OCI-LY7 (cell line): Measurements from ENCODE around the gene SLC17A2. TPM values are rescaled to one million over a fixed set of nuclear protein-coding genes. Genes with fewer than 3 reads are reported as not detected.

Experiments
- BruUV-seq: library from RNA; stranded (reverse); fragments of 400-500 nt; replicated peaks from 2 replicates; lab custom pipeline; 2021; lab: Mats Ljungman, UMichigan
- CTCF ChIA-PET: fragments of 300-600 bp; sonication (Branson Sonifier 250); formaldehyde crosslinking; loops from one replicate; lab custom pipeline; 2022; ENCODE audit warnings: antibody characterized with exemption; ENCODE audit not compliant: unreplicated experiment; lab: Charles Lee
- POLR2A ChIA-PET: fragments of 300-600 bp; sonication (Branson Sonifier 250); formaldehyde crosslinking; loops from one replicate; lab custom pipeline; 2022; ENCODE audit warnings: antibody characterized with exemption; lab: Charles Lee
- DNase-seq: peaks from one replicate; pipeline ENCODE4 v3.0.0-alpha.2; 2015; ENCODE audit warnings: low spot score
- H2AFZ ChIP-seq: fragments of 200-600 bp; sonication (generic), shearing (Covaris generic); 2 replicates; pipeline ENCODE4 v1.6.1; 2014; ENCODE audit warnings: mild to moderate bottlenecking, antibody characterized with exemption, low read length, moderate library complexity
- H3K27ac ChIP-seq: fragments of 200-600 bp; sonication (generic); 2 replicates; pipeline ENCODE4 v1.5.1; 2014; ENCODE audit warnings: mixed run types, low read depth, mild to moderate bottlenecking, moderate library complexity, low read length, inconsistent platforms; ENCODE audit not compliant: poor library complexity, severe bottlenecking
- H3K36me3 ChIP-seq: fragments of 200-600 bp; sonication (generic); 2 replicates; pipeline ENCODE4 v1.6.1; 2014; ENCODE audit warnings: mild to moderate bottlenecking, antibody characterized with exemption, low read length, moderate library complexity, mixed read lengths; ENCODE audit not compliant: insufficient read depth
- H3K4me1 ChIP-seq: fragments of 200-600 bp; sonication (generic); 2 replicates; pipeline ENCODE4 v1.5.1; 2014; ENCODE audit warnings: mild to moderate bottlenecking, low read length; ENCODE audit not compliant: insufficient read depth, poor library complexity, severe bottlenecking
- H3K4me2 ChIP-seq: fragments of 200-600 bp; sonication (generic); 2 replicates; pipeline ENCODE4 v1.6.1; 2014; ENCODE audit warnings: mild to moderate bottlenecking, low read length
- H3K4me3 ChIP-seq: fragments of 200-600 bp; sonication (generic); 2 replicates; pipeline ENCODE4 v1.5.1; 2014; ENCODE audit warnings: mild to moderate bottlenecking, low read depth, low read length; ENCODE audit not compliant: poor library complexity, severe bottlenecking
- H3K79me2 ChIP-seq: fragments of 200-600 bp; sonication (generic); 2 replicates; pipeline ENCODE4 v1.6.1; 2016; ENCODE audit warnings: low read depth, mild to moderate bottlenecking, low read length, moderate library complexity, mixed read lengths; ENCODE audit not compliant: insufficient read depth
- H3K9me2 ChIP-seq: fragments of 200-600 bp; sonication (generic); 2 replicates; pipeline ENCODE4 v1.6.1; 2016; ENCODE audit warnings: mild to moderate bottlenecking, low read length, mixed read lengths; ENCODE audit not compliant: insufficient read depth
- H3K9me3 ChIP-seq: fragments of 200-600 bp; sonication (generic); 2 replicates; pipeline ENCODE4 v1.6.1; 2014; ENCODE audit warnings: mild to moderate bottlenecking, mixed run types, low read length, mixed read lengths
- H4K20me1 ChIP-seq: fragments of 200-600 bp; sonication (generic); 2 replicates; pipeline ENCODE4 v1.6.1; 2014; ENCODE audit warnings: mild to moderate bottlenecking, antibody characterized with exemption, low read length, moderate library complexity, mixed read lengths; ENCODE audit not compliant: insufficient read depth
- CTCF ChIP-seq: fragments of 200-600 bp; sonication (generic); conservative IDR thresholded peaks from 2 replicates; pipeline ENCODE4 v1.5.1; 2014; ENCODE audit warnings: mild to moderate bottlenecking, antibody characterized with exemption, low read length, moderate library complexity, mixed read lengths
- EZH2phosphoT487 ChIP-seq: fragments of 200-600 bp; sonication (generic); IDR thresholded peaks from 2 replicates; pipeline ENCODE4 v1.6.1; 2018; ENCODE audit warnings: low read depth, borderline replicate concordance, mild to moderate bottlenecking, mixed run types, antibody characterized with exemption, low read length, moderate library complexity, mixed read lengths
- intact Hi-C: fragments of 100-400 bp; cut with micrococcal nuclease; formaldehyde crosslinking; loops from one replicate; pipeline ENCODE4 v1.10.0; 2022; ENCODE audit not compliant: unreplicated experiment
- total RNA-seq, 2 experiments: library from RNA; depleted of rRNA in 1 of 2; stranded (reverse); fragments of >200 nt in 1 of 2; shearing (Covaris generic) in 1 of 2; gene quantifications; 2 replicates each; pipeline ENCODE4 v1.2.3, GENCODE V29; 2014 to 2022

Gene SLC17A2
- total RNA-seq, 2 experiments from 2014 or later: not detected

GRCh38 chr6:25919657-25920056 lies 10.8 kb downstream of the SLC17A2 start:
- Histone ChIP-seq H2AFZ (no peak overlapping the region), H3K9me2 (no peaks in the 10 kb centered on the region), H4K20me1 (no peaks in the 10 kb centered on the region), H3K4me2 (no peak overlapping the region), H3K4me1 (no peaks in the 10 kb centered on the region), H3K27ac (no peak overlapping the region), H3K9me3 (no peaks in the 10 kb centered on the region), H3K36me3 (no peaks in the 10 kb centered on the region), H3K4me3 (no peak overlapping the region), H3K79me2 (no peaks in the 10 kb centered on the region)
- BruUV-seq: no TSS peak
- intact Hi-C loops: no loop called here
- POLR2A ChIA-PET: no interaction called here
- TF ChIP-seq EZH2phosphoT487: no peak
- TF ChIP-seq CTCF: no peak
- CTCF ChIA-PET: no interaction called here
- DNase-seq: no peak

GRCh38 chr6:25918083-25918683 lies 12.3 kb downstream of the SLC17A2 start:
- Histone ChIP-seq H2AFZ (no peak overlapping the region), H3K79me2 (no peaks in the 10 kb centered on the region), H3K4me3 (no peak overlapping the region), H3K36me3 (no peaks in the 10 kb centered on the region), H3K27ac (no peak overlapping the region), H3K9me2 (no peaks in the 10 kb centered on the region), H3K9me3 (no peaks in the 10 kb centered on the region), H4K20me1 (no peaks in the 10 kb centered on the region), H3K4me2 (no peak overlapping the region), H3K4me1 (no peaks in the 10 kb centered on the region)
- intact Hi-C loops: no loop called here
- TF ChIP-seq EZH2phosphoT487: no peak
- no peak for TF ChIP-seq CTCF
- DNase-seq: no peak
- BruUV-seq: no TSS peak
- CTCF ChIA-PET: no interaction called here
- POLR2A ChIA-PET: no interaction called here

GRCh38 chr6:25916789-25917490 lies 13.6 kb downstream of the SLC17A2 start:
- no peaks in the 10 kb centered on the region for H3K9me3 ChIP-seq
- H3K4me2 ChIP-seq: no peak overlapping the region
- no peaks in the 10 kb centered on the region for H3K36me3 ChIP-seq
- H4K20me1 ChIP-seq: no peaks in the 10 kb centered on the region
- ChIA-PET CTCF (no interaction called here), POLR2A (no interaction called here)
- H2AFZ ChIP-seq: no peak overlapping the region
- TF ChIP-seq CTCF (no peak), EZH2phosphoT487 (no peak)
- H3K4me3 ChIP-seq: no peak overlapping the region
- no peak for DNase-seq
- H3K27ac ChIP-seq: no peak overlapping the region
- no TSS peak for BruUV-seq
- H3K79me2 ChIP-seq: no peaks in the 10 kb centered on the region
- H3K9me2 ChIP-seq: no peaks in the 10 kb centered on the region
- H3K4me1 ChIP-seq: no peaks in the 10 kb centered on the region
- intact Hi-C loops: no loop called here
